Astrocyte (in vitro differentiated cells and primary cell): ENCODE data around the gene ABTB2. TPM values are rescaled to one million over a fixed set of nuclear protein-coding genes. Genes with fewer than 3 reads are reported as not detected.

Source experiments
- DNase-seq: peaks from one replicate; pipeline ENCODE4 v3.0.0-alpha.2; 2010; ENCODE audit warnings: low read depth
- FAIRE-seq: peaks from 2 replicates; lab custom pipeline; 2011; peaks lifted over from hg19 to GRCh38; lab: Jason Lieb, UNC
- H2AFZ ChIP-seq: 2 replicates; pipeline ENCODE4 v1.6.0; 2012; ENCODE audit warnings: low read depth, low read length, inconsistent platforms
- H3K27ac ChIP-seq: 2 replicates; pipeline ENCODE4 v1.5.1; 2011; ENCODE audit warnings: low read depth, low read length, inconsistent platforms
- H3K27me3 ChIP-seq: 2 replicates; pipeline ENCODE4 v1.6.0; 2011; ENCODE audit warnings: low read length, inconsistent platforms; ENCODE audit not compliant: insufficient read depth
- H3K36me3 ChIP-seq: 2 replicates; pipeline ENCODE4 v1.5.1; 2011; ENCODE audit warnings: low read length, inconsistent platforms; ENCODE audit not compliant: insufficient read depth
- H3K4me1 ChIP-seq: 2 replicates; pipeline ENCODE4 v1.5.1; 2011; ENCODE audit warnings: low read length, inconsistent platforms; ENCODE audit not compliant: insufficient read depth
- H3K4me2 ChIP-seq: 2 replicates; pipeline ENCODE4 v1.6.0; 2012; ENCODE audit warnings: low read length, inconsistent platforms
- H3K4me3 ChIP-seq: 2 replicates; pipeline ENCODE4 v1.5.1; 2011; ENCODE audit warnings: low read depth, mild to moderate bottlenecking, low read length, inconsistent platforms; ENCODE audit not compliant: insufficient read depth
- H3K79me2 ChIP-seq: 2 replicates; pipeline ENCODE4 v1.6.0; 2012; ENCODE audit warnings: mild to moderate bottlenecking, low read length, inconsistent platforms; ENCODE audit not compliant: insufficient read depth
- H3K9ac ChIP-seq: 2 replicates; pipeline ENCODE4 v1.6.0; 2012; ENCODE audit warnings: mild to moderate bottlenecking, low read length, inconsistent platforms
- H3K9me3 ChIP-seq: 2 replicates; pipeline ENCODE4 v1.5.1; 2012; ENCODE audit warnings: low read depth, mild to moderate bottlenecking, low read length, inconsistent platforms; ENCODE audit not compliant: insufficient read depth
- H4K20me1 ChIP-seq: 2 replicates; pipeline ENCODE4 v1.6.0; 2012; ENCODE audit warnings: low read length, inconsistent platforms; ENCODE audit not compliant: insufficient read depth
- H3K27ac Mint-ChIP-seq: one replicate; pipeline ENCODE4 v1.8.0; 2021; ENCODE audit warnings: mild to moderate bottlenecking, mixed read lengths; ENCODE audit not compliant: unreplicated experiment
- H3K27me3 Mint-ChIP-seq: one replicate; pipeline ENCODE4 v1.8.0; 2021; ENCODE audit warnings: low read depth, mixed read lengths; ENCODE audit not compliant: unreplicated experiment
- H3K36me3 Mint-ChIP-seq: one replicate; pipeline ENCODE4 v1.8.0; 2021; ENCODE audit warnings: low read depth, mixed read lengths; ENCODE audit not compliant: unreplicated experiment
- H3K4me1 Mint-ChIP-seq: one replicate; pipeline ENCODE4 v1.8.0; 2021; ENCODE audit warnings: low read depth, mixed read lengths; ENCODE audit not compliant: unreplicated experiment
- H3K4me3 Mint-ChIP-seq: one replicate; pipeline ENCODE4 v1.8.0; 2021; ENCODE audit warnings: mild to moderate bottlenecking, moderate library complexity, mixed read lengths; ENCODE audit not compliant: unreplicated experiment
- H3K9me3 Mint-ChIP-seq: one replicate; pipeline ENCODE4 v1.8.0; 2021; ENCODE audit warnings: mild to moderate bottlenecking, mixed read lengths; ENCODE audit not compliant: unreplicated experiment
- EZH2 ChIP-seq: IDR thresholded peaks from 2 replicates; pipeline ENCODE4 v1.6.1; 2012; ENCODE audit warnings: mild to moderate bottlenecking, low read length, inconsistent platforms; ENCODE audit not compliant: insufficient read depth
- total RNA-seq: library from RNA; stranded (reverse); gene quantifications from 2 replicates; pipeline ENCODE4 v1.2.1, GENCODE V29; 2021
- TF ChIP-seq, protein P1 (sequence below): IDR thresholded peaks from 2 replicates; pipeline ENCODE4 v1.5.1; 2011; ENCODE audit warnings: low read depth, mild to moderate bottlenecking, inconsistent platforms, low read length, moderate library complexity; ENCODE audit not compliant: insufficient read depth

The ABTB2 gene
- total RNA-seq, 1 donor from 2014 or later, result 14.1 TPM

DNA sequence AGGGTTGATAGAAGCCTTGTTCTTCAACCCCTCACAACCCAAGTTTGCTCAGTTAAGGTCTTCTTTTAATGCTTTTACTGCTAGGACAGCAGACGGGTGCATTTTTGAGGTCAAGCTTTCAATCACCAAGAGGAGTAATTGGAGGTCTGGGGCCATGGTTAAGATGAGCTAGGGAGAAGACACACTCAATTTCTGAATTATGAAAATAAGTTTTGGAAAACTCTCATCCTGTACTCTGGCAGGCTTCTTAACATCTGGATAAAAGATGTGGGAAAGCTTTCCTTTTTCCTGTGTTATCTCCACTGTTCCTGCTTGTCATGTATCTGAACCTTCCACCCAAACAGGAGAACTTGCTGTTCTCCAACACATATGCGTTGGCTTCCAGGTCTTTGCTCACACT lies 9.7 kb downstream of the ABTB2 start:
- H3K36me3 ChIP-seq, result no peaks in the 10 kb centered on the region
- peaks cover 50% of the 10 kb centered on the region for H3K4me1 ChIP-seq
- H3K4me3 ChIP-seq, result no peak overlapping the region
- peaks cover 53% of the 10 kb centered on the region for H3K79me2 ChIP-seq
- H3K27me3 ChIP-seq, result no peaks in the 10 kb centered on the region
- Mint-ChIP-seq H3K27ac (no peak overlapping the region), H3K9me3 (no peaks in the 10 kb centered on the region), H3K4me3 (no peak overlapping the region), H3K4me1 (peaks cover 47% of the 10 kb centered on the region), H3K27me3 (no peaks in the 10 kb centered on the region), H3K36me3 (peaks cover 8% of the 10 kb centered on the region)
- TF ChIP-seq, protein P1, sequence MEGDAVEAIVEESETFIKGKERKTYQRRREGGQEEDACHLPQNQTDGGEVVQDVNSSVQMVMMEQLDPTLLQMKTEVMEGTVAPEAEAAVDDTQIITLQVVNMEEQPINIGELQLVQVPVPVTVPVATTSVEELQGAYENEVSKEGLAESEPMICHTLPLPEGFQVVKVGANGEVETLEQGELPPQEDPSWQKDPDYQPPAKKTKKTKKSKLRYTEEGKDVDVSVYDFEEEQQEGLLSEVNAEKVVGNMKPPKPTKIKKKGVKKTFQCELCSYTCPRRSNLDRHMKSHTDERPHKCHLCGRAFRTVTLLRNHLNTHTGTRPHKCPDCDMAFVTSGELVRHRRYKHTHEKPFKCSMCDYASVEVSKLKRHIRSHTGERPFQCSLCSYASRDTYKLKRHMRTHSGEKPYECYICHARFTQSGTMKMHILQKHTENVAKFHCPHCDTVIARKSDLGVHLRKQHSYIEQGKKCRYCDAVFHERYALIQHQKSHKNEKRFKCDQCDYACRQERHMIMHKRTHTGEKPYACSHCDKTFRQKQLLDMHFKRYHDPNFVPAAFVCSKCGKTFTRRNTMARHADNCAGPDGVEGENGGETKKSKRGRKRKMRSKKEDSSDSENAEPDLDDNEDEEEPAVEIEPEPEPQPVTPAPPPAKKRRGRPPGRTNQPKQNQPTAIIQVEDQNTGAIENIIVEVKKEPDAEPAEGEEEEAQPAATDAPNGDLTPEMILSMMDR, result no peak
- no peak for TF ChIP-seq EZH2
- DNase-seq (no peak), FAIRE-seq (no peak)
- H4K20me1 ChIP-seq, result peaks cover 58% of the 10 kb centered on the region
- H3K27ac ChIP-seq, result no peak overlapping the region
- H3K9ac ChIP-seq, result no peak overlapping the region
- no peak overlapping the region for H3K4me2 ChIP-seq
- H2AFZ ChIP-seq, result no peak overlapping the region
- no peaks in the 10 kb centered on the region for H3K9me3 ChIP-seq

DNA sequence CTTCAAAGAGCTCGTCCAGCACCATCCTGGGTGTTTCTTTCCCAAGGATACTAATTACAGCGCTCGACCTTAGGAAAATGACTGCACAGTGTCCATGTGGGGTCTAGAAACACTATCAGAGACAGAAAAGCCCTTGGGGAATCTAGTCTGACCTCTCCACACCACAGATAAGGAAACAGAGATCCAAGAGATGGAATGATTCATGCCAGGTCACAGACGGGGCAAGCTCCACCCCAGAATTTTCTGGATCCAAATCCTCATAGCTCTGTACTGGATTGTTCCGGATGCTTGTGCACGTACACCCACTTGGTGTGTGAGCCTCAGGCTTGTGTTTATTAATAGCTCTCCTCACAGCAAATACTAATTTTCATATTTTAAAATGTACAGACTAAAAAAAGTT lies 11.3 kb downstream of the ABTB2 start:
- H3K4me1 Mint-ChIP-seq, result peaks cover 56% of the 10 kb centered on the region
- peaks cover 45% of the 10 kb centered on the region for H3K79me2 ChIP-seq
- H2AFZ ChIP-seq, result no peak overlapping the region
- peak; percentile 65 for DNase-seq
- peaks cover 58% of the 10 kb centered on the region for H3K4me1 ChIP-seq
- no peak for FAIRE-seq
- no peak overlapping the region for H3K4me3 ChIP-seq
- H3K27ac ChIP-seq, result peak overlapping the region; percentile 62
- no peaks in the 10 kb centered on the region for H3K27me3 ChIP-seq
- H3K27me3 Mint-ChIP-seq, result no peaks in the 10 kb centered on the region
- no peak overlapping the region for H3K9ac ChIP-seq
- peak overlapping the region; percentile 77 for H3K4me2 ChIP-seq
- peaks cover 15% of the 10 kb centered on the region for H3K36me3 Mint-ChIP-seq
- peaks cover 52% of the 10 kb centered on the region for H4K20me1 ChIP-seq
- H3K27ac Mint-ChIP-seq, result peak overlapping the region; percentile 43
- no peaks in the 10 kb centered on the region for H3K36me3 ChIP-seq
- H3K9me3 ChIP-seq, result no peaks in the 10 kb centered on the region
- no peak overlapping the region for H3K4me3 Mint-ChIP-seq
- no peaks in the 10 kb centered on the region for H3K9me3 Mint-ChIP-seq
- TF ChIP-seq, protein P1, result no peak
- no peak for TF ChIP-seq EZH2

DNA sequence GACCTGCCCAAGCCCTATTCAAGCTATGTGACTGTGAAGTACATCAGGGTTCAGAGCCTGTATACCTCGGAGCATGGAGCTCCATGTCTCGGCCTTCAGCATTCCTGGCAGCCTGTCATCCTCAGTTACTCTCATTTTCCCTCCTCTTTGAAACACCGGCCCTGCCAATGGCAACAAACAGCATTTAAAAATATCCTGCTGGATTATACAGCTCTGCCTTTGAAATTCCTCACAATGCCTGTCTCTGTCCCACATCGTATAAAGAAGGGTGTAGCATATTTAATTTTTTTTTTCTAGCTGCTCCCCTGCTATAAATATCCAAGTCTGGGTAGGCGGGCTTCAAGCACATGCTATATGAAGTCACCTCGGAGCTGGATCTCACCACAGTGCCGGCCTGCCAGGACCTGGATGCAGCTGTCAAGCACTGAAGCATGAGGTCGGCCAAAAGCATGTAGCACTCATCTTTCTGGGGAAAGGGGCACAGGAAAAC lies 11.8 kb downstream of the ABTB2 start:
- H3K4me1 Mint-ChIP-seq, result peaks cover 56% of the 10 kb centered on the region
- Histone ChIP-seq H3K4me3 (peak overlapping the region; percentile 30), H3K27ac (peak overlapping the region; percentile 62), H3K79me2 (peaks cover 44% of the 10 kb centered on the region), H3K9me3 (no peaks in the 10 kb centered on the region), H3K4me1 (peaks cover 58% of the 10 kb centered on the region), H3K27me3 (no peaks in the 10 kb centered on the region), H2AFZ (no peak overlapping the region), H3K4me2 (peak overlapping the region; percentile 77), H3K9ac (peak overlapping the region; percentile 37), H3K36me3 (no peaks in the 10 kb centered on the region), H4K20me1 (peaks cover 50% of the 10 kb centered on the region)
- peak overlapping the region; percentile 14 for H3K4me3 Mint-ChIP-seq
- no peak for FAIRE-seq
- H3K9me3 Mint-ChIP-seq, result no peaks in the 10 kb centered on the region
- peaks cover 15% of the 10 kb centered on the region for H3K36me3 Mint-ChIP-seq
- no peak for TF ChIP-seq EZH2
- TF ChIP-seq, protein P1, result no peak
- no peaks in the 10 kb centered on the region for H3K27me3 Mint-ChIP-seq
- H3K27ac Mint-ChIP-seq, result peak overlapping the region; percentile 10
- DNase-seq, result peak; percentile 84
